Heart left ventricle (tissue), 13 donors: Measurements from ENCODE around the gene PFN1.
A peak's percentile ranks its signal among the peaks of the same experiment; 100 is the strongest.

Experiments
- CTCF ChIP-seq, 12 donors: fragments of 200-600 bp; sonication (generic) in 4 of 12; IDR thresholded peaks; one replicate each; pipeline versions ENCODE4 v1.5.0 to v1.8.0; 2018 to 2022; ENCODE audit warnings: antibody characterized with exemption in 12 of 12, mild to moderate bottlenecking in 5 of 12
- POLR2A ChIP-seq, 2 donors: fragments of 450-650 bp; IDR thresholded peaks; one replicate each; pipeline ENCODE4 v1.6.1; 2017; ENCODE audit warnings: antibody characterized with exemption in 2 of 2, mild to moderate bottlenecking in 2 of 2, moderate library complexity in 2 of 2
- donor health status: ischemic (EF 13 %, LVEDD 7.1; RV severe dilation, severe dysfunction).
- donor health status: DM: no; HTN: yes; CAD: no.
- donor health status: DM: no; HTN: no; CAD: no.
- donor health status: ischemic (EF 25% LVEDD 6.9; RV normal size, moderate dysfunction).
- donor health status: ischemic (EF 25% LVEDD 5.7; RV mildly dilated, moderate dysfunction).
- donor health status: ischemic (EF 35%, LVEDD 5.7; RV mildly dilated, moderate dysfunction).
- donor health status: nonischemic (EF 11% LVEDD 7.7; RV severe dilation, severe dysfunction).
- donor health status: DM: yes; HTN: yes; CAD: no.
- donor health status: PGD.
- donor health status: ischemic (EF 29% LVEDD 5.4; RV normal size, mild dysfunction).
- donor health status: nonischemic (EF 23%, LVEDD 6.1; RV moderate dilation, normal function).

- TF ChIP-seq CTCF (IDR thresholded peaks at IDR 0.05), result peak in 1 of 12 donors; percentile 9
- TF ChIP-seq POLR2A (IDR thresholded peaks at IDR 0.05), result no peak
Observed at GRCh38 chr17:4899341-4900230, 48.7 kb downstream of the PFN1 start, which contains the start of gene C17orf107.
